Kidney capillary endothelial cell (primary cell): ENCODE data around the gene PRPSAP2.
"Not testable (repeated sequence)": the region's sequence is repeated elsewhere in the genome, so short reads cannot be mapped to it uniquely, and the experiment has no call there.

Experiments used
- DNase-seq: peaks from one replicate; pipeline ENCODE4 v3.0.0-alpha.2; 2018; ENCODE audit warnings: low spot score

Gene PRPSAP2

GRCh38 chr17:18889658-18890057 lies 31.7 kb downstream of the PRPSAP2 start:
- DNase-seq = no peak

DNA sequence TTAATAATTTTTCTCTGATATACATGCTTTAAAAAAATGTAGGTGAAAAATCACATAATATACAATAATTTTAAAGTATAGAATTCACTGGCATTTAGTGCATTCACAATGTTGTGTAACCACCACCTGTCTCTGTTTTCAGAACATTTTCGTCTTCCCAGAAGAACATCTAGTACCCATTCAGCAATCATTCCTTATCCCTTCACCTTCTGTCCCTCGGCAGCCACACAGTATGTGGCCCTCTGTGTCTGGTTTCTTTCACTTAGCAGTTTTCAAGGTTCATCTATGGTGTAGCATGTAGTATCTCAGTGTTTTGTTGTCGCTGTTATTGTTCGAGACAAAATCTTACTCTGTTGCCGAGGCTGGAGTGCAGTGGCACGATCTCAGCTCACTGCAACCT lies 33.6 kb downstream of the PRPSAP2 start:
- DNase-seq = no peak

DNA sequence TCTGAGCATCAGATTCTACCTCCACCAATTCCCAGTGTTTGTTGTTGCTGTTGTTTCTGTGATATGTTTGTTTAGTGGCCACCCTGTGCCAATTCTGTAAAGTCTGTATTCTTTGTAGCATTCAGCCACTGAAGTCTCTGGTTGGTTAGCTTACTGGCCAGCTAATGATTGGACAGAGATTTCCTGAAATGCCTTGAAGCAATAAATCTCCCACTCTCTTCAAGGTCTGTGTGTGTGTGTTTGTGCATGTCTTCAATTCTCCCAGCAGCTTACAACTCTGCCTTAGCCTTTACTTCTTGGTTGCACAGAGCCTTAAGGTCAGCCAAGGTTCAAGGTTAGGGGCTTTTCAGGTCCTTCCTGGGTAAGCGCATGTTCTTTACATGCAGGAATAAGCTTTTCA lies 38.2 kb downstream of the PRPSAP2 start:
- DNase-seq = no peak

DNA sequence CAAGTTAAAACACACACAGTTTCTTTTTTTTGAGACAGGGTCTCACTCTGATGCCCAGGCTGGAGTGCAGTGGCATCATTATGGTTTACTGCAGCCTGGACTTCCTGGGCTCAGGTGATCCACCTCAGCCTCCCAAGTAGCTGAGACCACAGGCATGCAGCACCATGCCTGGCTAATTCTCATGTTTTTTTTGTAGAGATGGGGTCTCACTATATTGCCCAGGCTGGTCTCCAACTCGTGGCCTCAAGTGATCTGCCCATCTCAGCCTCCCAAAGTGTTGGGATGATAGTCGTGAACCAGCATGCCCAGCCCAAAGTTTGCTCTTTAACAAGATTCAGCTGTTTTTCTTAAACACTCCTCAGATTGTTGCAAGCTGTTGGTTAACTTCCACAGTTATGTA lies 39.0 kb downstream of the PRPSAP2 start:
- no peak for DNase-seq

GRCh38 chr17:18904482-18904881 lies 46.6 kb downstream of the PRPSAP2 start:
- no peak for DNase-seq

DNA sequence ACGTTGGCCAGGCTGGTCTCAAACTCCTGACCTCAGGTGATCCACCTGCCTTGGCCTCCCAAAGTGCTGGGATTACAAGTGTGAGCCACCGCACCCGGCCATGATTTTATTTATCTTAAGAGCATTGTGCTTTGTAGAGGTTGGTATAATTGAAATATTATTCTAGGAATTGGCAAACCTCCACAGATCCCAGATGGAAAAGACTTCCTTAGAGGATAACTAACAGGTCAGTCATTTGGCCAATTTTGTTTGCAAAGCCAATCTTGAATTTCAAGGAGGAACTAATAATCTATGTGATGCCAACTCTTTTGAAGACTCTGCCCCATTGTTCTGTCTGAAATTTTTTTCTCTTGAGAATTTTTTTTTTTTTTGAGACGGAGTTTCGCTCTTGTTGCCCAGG lies 47.3 kb downstream of the PRPSAP2 start:
- no peak for DNase-seq

DNA sequence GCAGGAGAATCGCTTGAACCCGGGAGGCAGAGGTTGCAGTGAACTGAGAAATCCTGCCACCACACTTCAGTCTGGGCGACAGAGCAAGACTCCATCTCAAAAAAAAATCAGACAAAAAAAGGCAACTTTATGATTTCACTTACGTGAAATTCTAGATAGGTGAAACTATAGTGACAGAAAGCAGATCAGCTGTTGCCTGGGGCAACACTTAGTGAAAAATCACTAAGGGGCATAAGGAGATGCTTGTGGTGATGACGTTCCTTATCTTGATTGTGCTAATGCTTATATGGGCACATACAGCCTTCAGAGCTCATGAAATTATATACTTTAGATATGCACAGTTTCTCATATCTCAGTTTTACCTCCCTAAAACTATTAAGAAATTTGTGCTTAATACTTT lies 52.4 kb downstream of the PRPSAP2 start:
- DNase-seq = no peak

GRCh38 chr17:18910881-18911280 lies 53.0 kb downstream of the PRPSAP2 start:
- DNase-seq = no peak

- no peak for DNase-seq
Measured at GRCh38 chr17:18916816-18917500, 59.0 kb downstream of the PRPSAP2 start.

GRCh38 chr17:18917506-18918032 lies 59.6 kb downstream of the PRPSAP2 start:
- DNase-seq = no peak

DNA sequence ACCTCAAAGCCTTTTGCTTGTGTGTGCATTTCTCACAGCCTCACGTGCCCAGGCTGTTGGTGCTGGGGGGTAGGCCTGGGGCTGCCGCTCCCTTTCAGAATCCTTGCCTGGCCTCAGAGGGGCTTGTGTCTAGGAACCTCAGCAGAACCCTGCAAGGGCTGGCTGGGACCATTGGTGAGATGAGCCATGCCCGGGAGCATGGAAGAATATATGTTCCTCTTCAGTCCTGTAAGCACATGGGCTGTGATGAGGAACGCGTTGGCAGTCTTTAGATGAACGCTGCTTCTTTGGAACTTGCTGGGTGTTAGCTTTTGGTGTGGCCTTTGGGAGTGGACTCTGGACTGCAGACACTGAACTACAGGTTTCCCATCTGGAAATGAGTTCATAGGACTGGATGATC lies 62.0 kb downstream of the PRPSAP2 start:
- no peak for DNase-seq

DNA sequence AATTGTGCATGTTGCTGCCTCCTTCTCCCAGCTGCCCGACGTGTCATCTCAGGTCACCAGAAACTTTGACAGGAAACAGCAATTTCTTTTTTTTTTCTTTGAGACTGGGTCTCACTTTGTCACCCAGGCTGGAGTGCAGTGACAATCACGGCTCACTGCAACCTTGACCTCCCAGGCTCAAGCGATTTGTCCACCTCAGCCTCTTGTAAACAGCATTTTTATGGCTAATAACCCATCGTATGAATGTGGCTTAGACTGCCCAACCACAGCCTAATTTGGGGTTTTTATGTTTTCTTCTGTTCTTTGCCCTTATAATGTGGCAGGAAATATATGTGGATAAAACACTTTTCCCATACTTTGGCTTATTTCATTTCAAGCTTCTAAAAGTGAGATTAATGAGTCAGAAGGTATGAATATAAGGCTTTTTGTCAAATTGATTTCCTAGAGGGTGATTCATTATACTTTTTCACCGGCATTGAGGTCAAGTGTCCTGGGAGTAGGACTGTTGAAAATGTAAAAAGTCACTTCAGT lies 63.0 kb downstream of the PRPSAP2 start:
- peak; percentile 37 for DNase-seq

- no peak for DNase-seq
Measured at GRCh38 chr17:18921485-18921884, 63.6 kb downstream of the PRPSAP2 start.

DNA sequence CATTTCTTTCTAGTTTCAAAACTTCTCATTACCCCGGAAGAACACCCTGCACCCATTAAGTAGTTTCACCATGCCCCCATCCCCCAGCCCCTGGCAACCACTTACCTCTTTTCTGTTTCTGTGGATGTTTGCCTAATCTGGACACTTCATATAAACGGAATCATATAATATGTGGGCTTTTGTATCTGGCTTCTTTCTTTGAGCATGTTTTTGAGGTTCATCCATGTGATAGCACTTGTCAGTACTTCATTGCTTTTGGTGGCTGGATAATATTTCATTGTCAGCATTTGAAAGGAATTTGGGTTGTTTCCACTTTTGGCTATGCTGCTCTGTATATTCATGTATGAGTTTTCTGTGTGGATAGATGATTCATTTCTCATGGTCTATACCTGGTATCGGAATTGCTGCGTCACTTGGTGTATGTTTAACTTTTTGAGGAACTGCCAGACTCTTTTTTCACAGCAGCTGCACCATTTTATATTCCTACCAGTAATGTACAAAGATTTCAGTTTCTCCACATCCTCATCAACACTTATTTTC lies 64.1 kb downstream of the PRPSAP2 start:
- DNase-seq = no peak

- DNase-seq = not testable (repeated sequence)
Measured at GRCh38 chr17:18922596-18922995, 64.7 kb downstream of the PRPSAP2 start.

DNA sequence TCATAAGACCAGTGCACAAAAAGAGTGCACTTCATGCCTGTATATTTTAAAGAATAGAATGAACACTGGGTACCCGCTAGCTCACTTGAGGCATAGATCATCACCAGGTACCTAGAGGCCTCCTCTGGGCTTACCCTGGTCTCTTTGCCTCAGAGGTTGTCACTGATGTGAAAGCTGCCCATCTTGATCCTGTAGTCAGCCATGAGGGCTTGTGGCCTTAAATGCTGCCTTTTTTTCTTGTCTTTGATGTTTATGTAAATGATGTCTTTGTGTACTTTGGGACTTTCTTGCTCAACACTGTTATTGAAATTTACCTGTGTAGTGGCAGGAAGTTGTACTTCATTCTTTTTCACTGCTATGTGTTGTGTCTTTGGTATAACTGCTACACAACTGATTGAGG lies 67.3 kb downstream of the PRPSAP2 start:
- no peak for DNase-seq

DNA sequence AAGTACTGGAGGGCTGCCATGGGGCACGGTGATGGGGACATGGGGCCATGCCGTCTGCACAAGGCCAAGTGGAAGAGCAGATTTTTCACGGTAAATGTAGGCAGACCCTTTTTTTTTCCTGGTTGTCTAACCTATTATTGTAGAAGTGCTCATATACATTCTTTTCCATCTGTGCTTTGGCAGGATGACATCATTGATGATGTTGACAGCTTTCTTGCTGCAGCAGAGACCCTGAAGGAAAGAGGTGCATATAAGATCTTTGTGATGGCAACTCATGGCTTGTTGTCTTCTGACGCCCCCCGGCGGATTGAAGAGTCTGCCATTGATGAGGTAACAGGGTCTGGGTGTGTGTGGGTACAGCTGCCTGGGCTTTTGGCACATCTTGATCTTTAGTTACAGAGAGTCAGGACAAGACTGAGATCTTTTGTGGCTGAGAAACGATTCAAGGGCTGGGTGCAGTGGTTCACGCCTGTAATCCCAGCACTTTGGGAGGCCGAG lies 70.7 kb downstream of the PRPSAP2 start:
- DNase-seq = no peak

- DNase-seq = no peak
Measured at GRCh38 chr17:18932360-18933055, 74.6 kb downstream of the PRPSAP2 start.

GRCh38 chr17:18933102-18934058 lies 75.4 kb downstream of the PRPSAP2 start:
- DNase-seq = no peak

GRCh38 chr17:18937981-18938691 lies 80.2 kb downstream of the PRPSAP2 start:
- DNase-seq = no peak

GRCh38 chr17:18938692-18939023 lies 80.7 kb downstream of the PRPSAP2 start:
- no peak for DNase-seq
